OCI-M2 (cell line): ENCODE results near the gene ZNF319.

Experiments
- DNase-seq: peaks from one replicate; lab custom pipeline; 2025; ENCODE audit not compliant: unreplicated experiment; lab: John Stamatoyannopoulos, UW

The ZNF319 gene

GRCh38 chr16:57999971-58000705, at the start of gene ZNF319:
ZNF319 (minus strand) TSS chr16:58000672; CDS start chr16:57998265, 2,407 bp downstream.
- DNase-seq = no peak

GRCh38 chr16:58049232-58050185, 49.0 kb upstream of the ZNF319 start:
- no peak for DNase-seq

- no peak for DNase-seq
Observed at GRCh38 chr16:58048494-58049231, 48.2 kb upstream of the ZNF319 start.

- no peak for DNase-seq
Observed at GRCh38 chr16:58047557-58048348, 47.3 kb upstream of the ZNF319 start.

- DNase-seq = no peak
Observed at GRCh38 chr16:58046936-58047335, 46.5 kb upstream of the ZNF319 start.

- DNase-seq = no peak
Observed at GRCh38 chr16:58046054-58046881, 45.8 kb upstream of the ZNF319 start.

- DNase-seq = no peak
Observed at GRCh38 chr16:58045096-58045495, 44.6 kb upstream of the ZNF319 start.

- DNase-seq = no peak
Observed at GRCh38 chr16:58044266-58045019, 44.0 kb upstream of the ZNF319 start.

- DNase-seq = no peak
Observed at GRCh38 chr16:58043571-58044155, 43.2 kb upstream of the ZNF319 start.

GRCh38 chr16:58042886-58043515, 42.5 kb upstream of the ZNF319 start:
- no peak for DNase-seq

- no peak for DNase-seq
Observed at GRCh38 chr16:58042001-58042885, 41.8 kb upstream of the ZNF319 start.

- no peak for DNase-seq
Observed at GRCh38 chr16:58041628-58041955, 41.1 kb upstream of the ZNF319 start.

- no peak for DNase-seq
Observed at GRCh38 chr16:58040945-58041627, 40.6 kb upstream of the ZNF319 start.

- DNase-seq = no peak
Observed at GRCh38 chr16:58040496-58040846, 40.0 kb upstream of the ZNF319 start.

GRCh38 chr16:58039829-58040495, 39.5 kb upstream of the ZNF319 start:
- no peak for DNase-seq

GRCh38 chr16:58038219-58038641, 37.8 kb upstream of the ZNF319 start:
- DNase-seq = no peak
